ENCODE measurements around the gene GAB1.
A peak's percentile ranks its signal among the peaks of the same experiment; 100 is the strongest.

GAB1 gene

GRCh38 chr4:143391261-143391660 is 54.6 kb downstream of the GAB1 start:
- no peak for DNase-seq

GRCh38 chr4:143391895-143392294 is 55.2 kb downstream of the GAB1 start:
- no peak for DNase-seq

- DNase-seq = no peak
These were observed 56.5 kb downstream of the GAB1 start for GRCh38 chr4:143393195-143393594.

GRCh38 chr4:143394739-143395453 is 58.2 kb downstream of the GAB1 start:
- no peak for DNase-seq

- no peak for DNase-seq
These were observed 60.0 kb downstream of the GAB1 start for GRCh38 chr4:143396695-143397094.

GRCh38 chr4:143397335-143397734 is 60.7 kb downstream of the GAB1 start:
- no peak for DNase-seq

GRCh38 chr4:143397887-143398286 is 61.2 kb downstream of the GAB1 start:
- no peak for DNase-seq

- DNase-seq = peak in 1 of 2 donors; percentile 47
These were observed 62.7 kb downstream of the GAB1 start for GRCh38 chr4:143399113-143399949.

GRCh38 chr4:143400082-143400481 is 63.4 kb downstream of the GAB1 start:
- no peak for DNase-seq

GRCh38 chr4:143402776-143403552 is 66.3 kb downstream of the GAB1 start:
- no peak for DNase-seq

GRCh38 chr4:143403553-143403820 is 66.8 kb downstream of the GAB1 start:
- no peak for DNase-seq

- DNase-seq = peak in 1 of 2 donors; percentile 15
These were observed 67.9 kb downstream of the GAB1 start for GRCh38 chr4:143404555-143404954.

- DNase-seq = no peak
These were observed 68.5 kb downstream of the GAB1 start for GRCh38 chr4:143405075-143405730.

- DNase-seq = no peak
These were observed 69.8 kb downstream of the GAB1 start for GRCh38 chr4:143406523-143406922.

- DNase-seq = no peak
These were observed 70.8 kb downstream of the GAB1 start for GRCh38 chr4:143407474-143407873.

- no peak for DNase-seq
These were observed 71.2 kb downstream of the GAB1 start for GRCh38 chr4:143407888-143408287.

- DNase-seq = no peak
These were observed 73.3 kb downstream of the GAB1 start for GRCh38 chr4:143410015-143410414.

- no peak for DNase-seq
These were observed 75.1 kb downstream of the GAB1 start for GRCh38 chr4:143411527-143412419.

- DNase-seq = no peak
These were observed 75.7 kb downstream of the GAB1 start for GRCh38 chr4:143412420-143412758.

- DNase-seq = peak in 1 of 2 donors; percentile 12
These were observed 81.2 kb downstream of the GAB1 start for GRCh38 chr4:143417679-143418403.

- DNase-seq = no peak
These were observed 83.6 kb downstream of the GAB1 start for GRCh38 chr4:143420227-143420626.

GRCh38 chr4:143421609-143422008 is 84.9 kb downstream of the GAB1 start:
- DNase-seq = no peak
